Fibroblast of mammary gland (primary cell): ENCODE data around the gene AGBL5.

Source experiments
- DNase-seq: peaks from one replicate; pipeline ENCODE4 v3.0.0-alpha.2; 2010; ENCODE audit warnings: low read depth
- H3K4me3 ChIP-seq: 2 replicates; pipeline ENCODE4 v1.5.1; 2011; ENCODE audit warnings: low read depth, mild to moderate bottlenecking, low read length, moderate library complexity; ENCODE audit not compliant: control insufficient read depth
- CTCF ChIP-seq: conservative IDR thresholded peaks from 2 replicates; pipeline ENCODE4 v1.5.1; 2011; ENCODE audit warnings: low read depth, low read length, inconsistent platforms; ENCODE audit not compliant: control insufficient read depth, insufficient read depth

The AGBL5 gene

GRCh38 chr2:27014771-27015433 is 36.6 kb upstream of the AGBL5 start:
- no peak overlapping the region for H3K4me3 ChIP-seq
- DNase-seq, result no peak
- no peak for TF ChIP-seq CTCF

- peak; percentile 74 for TF ChIP-seq CTCF
- H3K4me3 ChIP-seq, result no peak overlapping the region
Observed at GRCh38 chr2:27016801-27017325, 34.6 kb upstream of the AGBL5 start.

DNA sequence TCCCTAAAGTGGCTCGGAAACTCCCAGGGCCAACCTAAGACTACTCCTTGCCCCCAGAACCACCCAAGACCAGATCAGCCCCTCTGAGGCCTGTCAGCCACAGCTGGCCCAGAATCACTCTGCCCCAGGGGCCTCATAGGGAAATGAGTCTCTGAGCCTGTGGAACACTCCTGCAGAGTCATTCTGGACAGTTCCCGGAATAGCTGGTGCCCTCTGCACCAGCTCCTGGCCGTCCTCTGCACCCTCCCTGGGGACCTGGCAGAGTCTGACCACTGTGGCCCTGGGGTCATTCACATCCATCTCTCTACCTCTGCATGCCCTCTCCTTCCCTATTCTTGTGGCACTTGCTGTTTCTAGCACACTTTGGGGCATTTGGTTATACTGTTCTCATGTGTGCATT is 33.3 kb upstream of the AGBL5 start:
- H3K4me3 ChIP-seq, result no peak overlapping the region
- DNase-seq, result no peak
- TF ChIP-seq CTCF, result no peak

More at GRCh38 chr2:27016801-27017325, 34.6 kb upstream of the AGBL5 start:
- peak; percentile 76 for DNase-seq

DNA sequence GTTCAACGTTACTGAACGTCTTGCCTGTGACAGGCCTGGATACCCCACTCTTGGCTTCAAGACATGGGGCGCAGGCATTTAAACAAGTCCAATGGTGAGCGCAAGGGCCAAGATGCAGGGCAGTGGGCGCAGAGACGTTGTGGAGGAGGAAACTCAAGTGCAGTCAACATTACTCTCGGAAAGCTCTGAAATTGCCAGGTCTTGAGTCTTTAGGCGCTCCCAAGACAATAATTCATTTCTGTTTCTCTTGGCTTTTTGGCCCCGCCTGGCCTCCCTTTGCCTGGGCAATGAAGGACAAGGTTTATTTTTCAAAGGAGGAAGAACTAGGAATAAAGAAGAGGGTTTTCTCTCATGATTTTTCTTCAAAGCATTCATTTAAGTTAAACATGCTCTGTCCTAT is 32.0 kb upstream of the AGBL5 start:
- no peak for TF ChIP-seq CTCF
- DNase-seq, result no peak
- H3K4me3 ChIP-seq, result no peak overlapping the region

DNA sequence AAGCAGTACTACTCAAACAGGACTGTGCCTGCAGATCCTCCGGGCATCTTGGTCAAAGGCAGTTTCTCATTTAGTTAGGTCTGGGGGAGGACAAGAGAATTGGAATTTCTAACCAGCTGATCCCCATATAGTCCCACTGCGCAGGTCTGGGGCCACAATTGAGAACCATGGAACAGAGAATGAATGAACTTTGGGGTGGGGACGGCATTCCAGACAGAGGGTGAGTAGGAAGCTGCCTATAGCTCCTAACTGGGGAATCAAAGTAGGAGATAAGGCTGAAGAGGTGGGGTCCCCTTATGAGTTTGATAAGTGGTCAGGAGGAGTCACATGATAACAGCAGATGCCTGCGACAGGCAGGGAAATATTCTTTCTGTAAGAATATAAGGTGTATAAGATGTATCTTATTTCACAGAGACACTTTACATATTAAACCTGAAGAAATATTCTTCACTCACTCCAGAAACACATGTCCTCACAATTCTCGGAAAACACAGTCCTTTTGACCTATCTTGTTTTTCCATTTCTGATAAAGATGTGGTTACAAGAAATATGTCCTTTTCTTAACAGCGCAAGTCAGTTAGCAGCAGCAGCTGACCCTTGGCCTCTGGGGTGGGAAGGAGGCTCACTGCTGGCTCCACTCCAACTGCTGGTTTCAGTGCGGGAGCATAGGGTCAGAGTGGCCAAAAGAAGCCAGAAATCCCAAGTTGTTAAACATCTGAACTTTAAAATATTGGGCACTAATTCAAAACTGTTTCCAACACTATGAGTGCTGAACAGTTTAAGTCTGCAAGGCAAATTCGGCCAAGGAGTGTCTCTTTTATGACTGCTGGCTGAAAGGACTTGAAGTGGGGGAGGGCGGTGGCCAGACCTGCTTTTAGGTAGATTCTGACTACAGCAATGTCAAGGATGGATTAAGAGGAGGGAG is 31.3 kb upstream of the AGBL5 start:
- no peak for TF ChIP-seq CTCF
- no peak overlapping the region for H3K4me3 ChIP-seq
- peak; percentile 56 for DNase-seq

GRCh38 chr2:27021253-27022049 is 30.0 kb upstream of the AGBL5 start:
- no peak for TF ChIP-seq CTCF
- DNase-seq, result no peak
- no peak overlapping the region for H3K4me3 ChIP-seq
